H1 (cell line): Measurements from ENCODE around the gene CMBL. TPM values are rescaled to one million over a fixed set of nuclear protein-coding genes. Genes with fewer than 3 reads are reported as not detected.

Source experiments
- CHD7 ChIP-seq: fragments of 300-600 bp; sonication (generic); IDR thresholded peaks from 2 replicates; pipeline ENCODE4 v1.7.1; 2012; ENCODE audit warnings: low read length, moderate library complexity, mild to moderate bottlenecking, inconsistent platforms; ENCODE audit not compliant: insufficient replicate concordance
- polyA plus RNA-seq, 7 experiments: library from polyadenylated mRNA; depleted of rRNA in 3 of 7; stranded (reverse) in 5 of 7; unstranded in 2 of 7; fragments of >200 nt in 5 of 7; fragments of 200-250 nt in 2 of 7; gene quantifications; 1 replicate in 5 of 7; 2 replicates in 1 of 7; 4 replicates in 1 of 7; pipeline versions ENCODE4 v1.2.1 to v1.2.3, GENCODE V29; 2011 to 2013; ENCODE audit warnings: missing spikeins in 2 of 7, mixed read lengths in 2 of 7
- total RNA-seq: library from RNA; stranded (reverse); fragmentation: NEBNext Ultra II Directional; extraction: Animal tissue kit (Norgen Biotek cat#: 25700); gene quantifications from 2 replicates; pipeline ENCODE4 v1.2.1, GENCODE V29; 2021

CMBL gene
- total and polyA plus RNA-seq, 2 of the 8 experiments (the other 6 are each of a cell fraction or from before 2014, with no cell fraction given): 27.9 to 32.1 TPM

GRCh38 chr5:10232386-10232785 lies 75.3 kb downstream of the CMBL start (continued):
- TF ChIP-seq CHD7: no peak
